Neuronal stem cell (in vitro differentiated cells): ENCODE measurements around the gene MSANTD7.
"Not testable (repeated sequence)": the region's sequence is repeated elsewhere in the genome, so short reads cannot be mapped to it uniquely, and the experiment has no call there.

Experiments used
- DNase-seq: peaks from one replicate; pipeline ENCODE4 v3.0.0-alpha.2; 2013; ENCODE audit warnings: low spot score
- H2AFZ ChIP-seq: one replicate; pipeline ENCODE4 v1.6.1; 2013; ENCODE audit warnings: mild to moderate bottlenecking, low read length, inconsistent platforms
- H2AK5ac ChIP-seq: 2 replicates; pipeline ENCODE4 v1.6.1; 2013; ENCODE audit warnings: low read depth, mild to moderate bottlenecking, inconsistent platforms, low read length, moderate library complexity, mixed read lengths
- H2BK120ac ChIP-seq: 2 replicates; pipeline ENCODE4 v1.6.1; 2013; ENCODE audit warnings: low read depth, mild to moderate bottlenecking, inconsistent platforms, low read length, moderate library complexity, mixed read lengths
- H2BK12ac ChIP-seq: one replicate; pipeline ENCODE4 v1.6.1; 2013; ENCODE audit warnings: low read length, inconsistent platforms
- H2BK15ac ChIP-seq: 2 replicates; pipeline ENCODE4 v1.6.1; 2013; ENCODE audit warnings: mild to moderate bottlenecking, low read length, inconsistent platforms, mixed read lengths
- H2BK5ac ChIP-seq: one replicate; pipeline ENCODE4 v1.6.1; 2013; ENCODE audit warnings: inconsistent platforms, mild to moderate bottlenecking, low read length, moderate library complexity
- H3K14ac ChIP-seq: one replicate; pipeline ENCODE4 v1.6.1; 2013; ENCODE audit warnings: low read length, inconsistent platforms
- H3K18ac ChIP-seq: 2 replicates; pipeline ENCODE4 v1.6.1; 2013; ENCODE audit warnings: low read length, inconsistent platforms
- H3K23ac ChIP-seq: 2 replicates; pipeline ENCODE4 v1.6.1; 2013; ENCODE audit warnings: low read depth, mild to moderate bottlenecking, mixed read lengths, low read length, inconsistent platforms; ENCODE audit not compliant: poor library complexity
- H3K27ac ChIP-seq: replicated peaks from 3 replicates; pipeline ENCODE4 v1.5.1; 2013; ENCODE audit warnings: low read length, inconsistent platforms
- H3K27me3 ChIP-seq, 3 experiments: 2 replicates each; pipeline ENCODE4 v1.6.1; 2013; ENCODE audit warnings: low read length in 3 of 3, mild to moderate bottlenecking in 2 of 3, inconsistent platforms in 1 of 3, low read depth in 1 of 3, mixed read lengths in 1 of 3, moderate library complexity in 1 of 3; ENCODE audit not compliant: control insufficient read depth in 3 of 3, insufficient read depth in 3 of 3
- H3K36me3 ChIP-seq, 2 donors: replicated peaks in 1 of 2; 2 replicates each; pipeline ENCODE4 v1.6.1; 2013; ENCODE audit warnings: low read length in 2 of 2; ENCODE audit not compliant: control insufficient read depth in 2 of 2, insufficient read depth in 2 of 2
- H3K4ac ChIP-seq: 2 replicates; pipeline ENCODE4 v1.6.1; 2013; ENCODE audit warnings: inconsistent platforms, mild to moderate bottlenecking, low read length, moderate library complexity
- H3K4me1 ChIP-seq, 2 donors: 1 replicate in 1 of 2; 2 replicates in 1 of 2; pipeline ENCODE4 v1.6.1; 2013; ENCODE audit warnings: low read length in 2 of 2, low read depth in 1 of 2; ENCODE audit not compliant: control insufficient read depth in 2 of 2, insufficient read depth in 1 of 2
- H3K4me2 ChIP-seq: one replicate; pipeline ENCODE4 v1.6.1; 2013; ENCODE audit warnings: mild to moderate bottlenecking, low read length, inconsistent platforms; ENCODE audit not compliant: insufficient read depth, poor library complexity, severe bottlenecking
- H3K4me3 ChIP-seq, 2 donors: 2 replicates each; pipeline ENCODE4 v1.5.1; 2013; ENCODE audit warnings: low read length in 2 of 2, mild to moderate bottlenecking in 2 of 2, inconsistent platforms in 1 of 2, moderate library complexity in 1 of 2
- H3K79me1 ChIP-seq: one replicate; pipeline ENCODE4 v1.6.1; 2013; ENCODE audit warnings: low read depth, mild to moderate bottlenecking, inconsistent platforms, low read length, moderate library complexity
- H3K9ac ChIP-seq: one replicate; pipeline ENCODE4 v1.6.1; 2013; ENCODE audit warnings: mild to moderate bottlenecking, low read depth, low read length, inconsistent platforms; ENCODE audit not compliant: poor library complexity
- H3K9me3 ChIP-seq, 2 donors: replicated peaks in 1 of 2; 2 replicates each; pipeline versions ENCODE3 to v1.6.1; 2013; ENCODE audit warnings: low read length in 2 of 2, mild to moderate bottlenecking in 2 of 2, inconsistent platforms in 1 of 2, low read depth in 1 of 2, mixed read lengths in 1 of 2, moderate library complexity in 1 of 2; ENCODE audit not compliant: control insufficient read depth in 2 of 2, insufficient read depth in 1 of 2
- H4K8ac ChIP-seq: one replicate; pipeline ENCODE4 v1.6.1; 2013; ENCODE audit warnings: low read depth, mild to moderate bottlenecking, inconsistent platforms, low read length, moderate library complexity
- H4K91ac ChIP-seq: one replicate; pipeline ENCODE4 v1.6.1; 2013; ENCODE audit warnings: low read length, low read depth, mild to moderate bottlenecking, inconsistent platforms; ENCODE audit not compliant: poor library complexity
- WGBS, 2 donors: extraction: QIAGEN DNeasy Blood & Tissue Kit; methylation state at CpG; one replicate each; pipeline ENCODE4 v1.1.7; 2013; ENCODE audit warnings: missing lambda C conversion rate in 2 of 2, mixed read lengths in 1 of 2; ENCODE audit not compliant: insufficient read length in 2 of 2, insufficient replicate concordance in 1 of 2; ENCODE audit errors: extremely low coverage in 2 of 2; 5-methylcytosine and 5-hydroxymethylcytosine counted together

MSANTD7 gene

GRCh38 chr10:14864871-14865270, 26.8 kb downstream of the MSANTD7 start:
- not testable (repeated sequence) for H2BK15ac ChIP-seq, H2BK5ac ChIP-seq, H3K4me2 ChIP-seq, H2BK12ac ChIP-seq, H4K8ac ChIP-seq, H3K79me1 ChIP-seq, DNase-seq, H3K4ac ChIP-seq, H2BK120ac ChIP-seq, H2AK5ac ChIP-seq, H3K14ac ChIP-seq, H3K23ac ChIP-seq, H3K18ac ChIP-seq, H3K4me1 ChIP-seq, H4K91ac ChIP-seq, H3K4me3 ChIP-seq, H3K27me3 ChIP-seq, H3K9ac ChIP-seq, H3K27ac ChIP-seq, H2AFZ ChIP-seq, H3K9me3 ChIP-seq
- peaks cover 9 to 66% of the 10 kb centered on the region in 2 donors for H3K36me3 ChIP-seq
- no CpG with 5 or more reads among the region's 3 CpGs for WGBS, 2 donors

- whole genome bisulfite sequencing, 2 donors = no CpG with 5 or more reads among the region's 2 CpGs
Observed at GRCh38 chr10:14873090-14873760, 35.1 kb downstream of the MSANTD7 start.

GRCh38 chr10:14875941-14876340, 37.8 kb downstream of the MSANTD7 start:
- Histone ChIP-seq H4K91ac (no peak overlapping the region), H3K36me3 (peaks cover 0 to 16% of the 10 kb centered on the region in 2 donors), H3K27me3 (no peaks in the 10 kb centered on the region), H3K14ac (no peak overlapping the region), H3K4me2 (no peak overlapping the region), H4K8ac (no peak overlapping the region), H2AFZ (no peak overlapping the region), H3K4me1 (peaks cover 2 to 7% of the 10 kb centered on the region in 2 donors), H3K4ac (no peak overlapping the region), H3K9me3 (no peaks in the 10 kb centered on the region), H3K18ac (no peak overlapping the region), H3K27ac (no peak overlapping the region), H2AK5ac (no peak overlapping the region), H3K9ac (no peak overlapping the region), H2BK120ac (no peak overlapping the region), H2BK15ac (no peak overlapping the region), H2BK5ac (no peak overlapping the region), H3K23ac (no peak overlapping the region), H2BK12ac (no peak overlapping the region), H3K79me1 (no peaks in the 10 kb centered on the region), H3K4me3 (no peak overlapping the region)
- no peak for DNase-seq
- no CpG with 5 or more reads among the region's 12 CpGs for WGBS, 2 donors

More at GRCh38 chr10:14873090-14873760, 35.1 kb downstream of the MSANTD7 start:
- Histone ChIP-seq H2BK15ac (no peak overlapping the region), H3K4me2 (no peak overlapping the region), H2AK5ac (no peak overlapping the region), H4K91ac (no peak overlapping the region), H3K9me3 (no peaks in the 10 kb centered on the region), H2BK5ac (no peak overlapping the region), H2BK12ac (no peak overlapping the region), H3K27ac (no peak overlapping the region), H3K9ac (no peak overlapping the region), H3K4me3 (no peak overlapping the region), H3K23ac (no peak overlapping the region), H4K8ac (no peak overlapping the region), H3K18ac (no peak overlapping the region), H3K27me3 (no peaks in the 10 kb centered on the region), H3K14ac (no peak overlapping the region), H3K79me1 (no peaks in the 10 kb centered on the region), H2BK120ac (no peak overlapping the region), H3K36me3 (peaks cover 5 to 42% of the 10 kb centered on the region in 2 donors), H3K4ac (no peak overlapping the region), H2AFZ (no peak overlapping the region), H3K4me1 (peaks cover 0 to 4% of the 10 kb centered on the region in 2 donors)
- no peak for DNase-seq

GRCh38 chr10:14876764-14877163, 38.7 kb downstream of the MSANTD7 start:
- Histone ChIP-seq H3K9me3 (no peaks in the 10 kb centered on the region), H4K8ac (no peak overlapping the region), H3K4me3 (peak overlapping the region in 1 of 2 donors; percentile 95), H3K27ac (no peak overlapping the region), H2AFZ (no peak overlapping the region), H2BK15ac (no peak overlapping the region), H3K4me1 (peaks cover 2 to 7% of the 10 kb centered on the region in 2 donors), H2BK120ac (no peak overlapping the region), H3K4me2 (no peak overlapping the region), H2AK5ac (no peak overlapping the region), H3K36me3 (peaks cover under 1 to 16% of the 10 kb centered on the region in 2 donors), H4K91ac (no peak overlapping the region), H3K27me3 (no peaks in the 10 kb centered on the region), H3K4ac (no peak overlapping the region), H3K79me1 (no peaks in the 10 kb centered on the region), H2BK12ac (no peak overlapping the region), H3K14ac (no peak overlapping the region), H2BK5ac (no peak overlapping the region), H3K9ac (no peak overlapping the region), H3K18ac (no peak overlapping the region), H3K23ac (no peak overlapping the region)
- DNase-seq = no peak
- WGBS, 2 donors = no CpG with 5 or more reads among the region's 9 CpGs
